ENCODE data around the gene MB. TPM values are rescaled to one million over a fixed set of nuclear protein-coding genes. Genes with fewer than 3 reads are reported as not detected.
A peak's percentile ranks its signal among the peaks of the same experiment; 100 is the strongest.
"Not testable (repeated sequence)": the region's sequence is repeated elsewhere in the genome, so short reads cannot be mapped to it uniquely, and the experiment has no call there.

Gene MB
- total RNA-seq, 1 donor from 2014 or later: 7.7 TPM

DNA sequence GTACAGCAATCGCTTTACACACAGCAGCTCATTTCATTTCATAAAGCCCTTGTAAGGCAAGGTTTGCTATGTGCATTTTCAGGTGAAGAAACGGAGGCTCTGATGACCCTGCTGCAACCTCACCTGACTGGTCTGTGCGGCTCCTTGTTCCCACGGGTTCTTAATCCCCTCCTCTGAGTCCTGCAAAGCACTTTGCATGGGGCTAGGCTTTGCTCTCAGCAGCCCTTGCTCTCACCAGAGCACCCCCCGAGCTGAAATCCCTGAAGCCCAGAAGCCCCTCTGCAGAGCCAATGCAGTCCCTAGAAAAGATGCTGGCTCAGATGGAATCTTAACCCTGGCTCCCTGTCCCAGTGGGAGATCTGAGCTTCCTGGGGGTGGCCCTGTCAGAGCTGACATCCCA lies 20.1 kb upstream of the MB start:
- ATAC-seq: peak; percentile 46

DNA sequence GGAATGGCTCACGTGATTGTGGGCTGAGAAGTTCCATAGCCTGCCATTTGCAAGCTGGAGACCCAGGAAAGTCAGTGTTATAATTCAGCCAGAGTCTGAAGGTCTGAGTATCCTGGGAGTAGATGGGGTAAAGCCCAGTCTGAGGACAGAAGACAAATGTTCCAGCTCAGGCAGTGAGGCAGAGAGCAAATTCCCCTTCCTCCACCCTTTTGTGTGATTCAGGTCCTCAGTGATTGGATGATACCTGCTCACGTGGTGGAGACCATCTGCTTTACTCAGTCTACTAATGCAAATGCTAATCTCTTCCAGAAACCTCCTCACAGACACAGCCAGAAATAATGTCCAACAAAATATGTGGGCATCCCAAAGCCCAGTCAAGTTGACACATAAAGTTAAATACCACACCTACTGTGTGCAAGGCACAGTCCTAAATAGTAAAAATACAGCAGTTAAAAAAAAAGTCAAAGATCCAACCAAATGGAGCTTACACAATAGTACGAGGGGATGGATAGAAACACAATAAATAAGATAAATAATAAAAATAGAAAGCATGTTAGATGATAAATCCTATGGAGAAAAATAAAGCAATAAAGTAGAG lies 17.9 kb upstream of the MB start:
- ATAC-seq: no peak

DNA sequence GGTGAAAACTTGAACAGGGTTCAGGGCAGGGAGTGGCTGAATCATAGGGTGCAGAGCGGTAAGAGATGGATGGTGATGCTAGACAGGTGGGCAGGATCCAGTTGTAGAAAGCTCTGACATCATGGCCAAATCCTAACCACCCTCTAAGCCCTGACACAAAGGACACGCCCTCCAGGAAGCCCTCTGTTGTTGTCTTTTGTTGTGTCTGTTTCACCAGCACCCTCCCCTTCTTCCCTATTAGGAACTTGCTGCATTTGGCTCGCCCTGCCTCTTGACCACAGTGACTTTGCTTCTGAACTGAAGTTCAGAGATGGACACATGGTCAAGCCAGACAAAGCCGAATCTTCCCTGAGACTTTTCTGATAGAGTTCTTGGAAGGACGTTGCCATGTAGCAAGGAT lies 16.9 kb upstream of the MB start:
- peak; percentile 61 for ATAC-seq

DNA sequence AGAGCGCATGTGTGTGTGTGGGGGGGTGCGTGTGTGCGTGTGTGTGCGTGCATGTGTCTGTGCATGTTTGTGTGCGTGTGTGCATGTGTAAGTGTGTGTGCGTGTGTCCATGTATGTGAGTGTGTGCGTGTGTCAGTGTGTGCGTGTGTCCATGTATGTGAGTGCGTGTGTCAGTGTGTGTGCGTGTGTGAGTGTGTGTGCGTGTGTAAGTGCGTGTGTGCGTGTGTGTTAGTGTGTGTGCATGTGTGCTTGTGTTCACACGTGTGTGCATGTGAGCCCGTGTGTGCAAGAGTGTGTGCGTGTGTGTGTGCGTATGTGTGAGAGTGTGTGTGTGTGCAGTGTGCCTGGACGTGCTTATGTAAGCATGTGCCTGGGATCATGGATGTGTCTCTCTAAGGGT lies 16.4 kb upstream of the MB start:
- ATAC-seq: no peak

DNA sequence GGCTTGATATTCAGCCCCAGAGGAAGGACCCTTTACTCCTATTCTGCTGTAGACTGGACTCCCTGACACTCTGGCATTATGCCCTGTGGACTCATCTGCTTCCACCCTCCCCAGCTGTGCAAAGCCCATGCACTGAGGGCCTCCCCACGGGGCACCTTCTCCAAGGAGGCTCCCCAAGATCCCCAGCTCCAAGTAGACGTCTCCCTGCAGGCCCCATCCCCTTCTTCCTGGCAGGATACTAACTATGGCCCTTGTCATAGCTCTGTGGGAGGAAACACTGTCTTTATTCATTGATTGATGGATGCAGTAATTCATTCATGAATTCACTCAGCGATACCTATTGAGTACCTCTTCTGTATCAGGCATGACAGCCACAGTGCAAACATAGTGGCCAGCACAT lies 15.8 kb upstream of the MB start:
- no peak for ATAC-seq

DNA sequence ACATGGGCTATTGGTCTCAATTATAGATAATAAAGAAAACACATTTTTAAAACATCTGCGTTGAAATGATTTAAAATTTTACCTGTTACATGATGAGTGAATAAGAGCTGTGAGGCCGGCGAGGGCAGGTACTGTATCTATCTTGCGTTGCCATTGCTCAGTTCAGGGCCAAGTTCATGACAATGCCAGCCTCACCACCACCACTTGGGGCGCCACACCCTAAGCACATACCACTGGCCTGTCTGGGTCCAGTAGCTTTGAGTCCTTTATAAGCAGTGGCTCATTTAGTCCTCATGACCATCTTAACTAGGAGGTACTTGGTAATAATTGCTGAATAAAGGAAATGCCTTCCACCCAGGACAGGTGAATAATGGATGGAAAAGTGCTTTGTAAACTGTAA lies 14.5 kb upstream of the MB start:
- ATAC-seq: peak; percentile 40

DNA sequence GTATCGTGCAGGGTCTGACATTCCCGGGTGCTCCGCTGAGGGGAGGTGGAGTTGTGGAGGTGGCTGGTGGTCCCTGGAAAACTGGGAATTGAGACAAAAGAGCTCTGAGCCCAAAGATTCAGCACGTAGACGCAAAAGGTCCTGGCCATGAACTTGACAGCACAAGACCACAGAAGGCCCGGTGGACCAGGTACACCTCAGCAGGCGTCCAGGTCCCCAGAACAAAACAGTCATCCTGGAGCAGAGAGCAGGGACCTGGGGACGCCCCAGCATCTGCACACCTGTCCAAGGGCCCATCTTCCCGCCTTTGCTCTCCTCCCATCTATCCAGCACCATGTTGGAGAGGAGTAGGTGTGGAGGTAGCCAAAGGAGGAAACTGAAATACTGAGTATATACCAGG lies 13.8 kb upstream of the MB start:
- no peak for ATAC-seq

DNA sequence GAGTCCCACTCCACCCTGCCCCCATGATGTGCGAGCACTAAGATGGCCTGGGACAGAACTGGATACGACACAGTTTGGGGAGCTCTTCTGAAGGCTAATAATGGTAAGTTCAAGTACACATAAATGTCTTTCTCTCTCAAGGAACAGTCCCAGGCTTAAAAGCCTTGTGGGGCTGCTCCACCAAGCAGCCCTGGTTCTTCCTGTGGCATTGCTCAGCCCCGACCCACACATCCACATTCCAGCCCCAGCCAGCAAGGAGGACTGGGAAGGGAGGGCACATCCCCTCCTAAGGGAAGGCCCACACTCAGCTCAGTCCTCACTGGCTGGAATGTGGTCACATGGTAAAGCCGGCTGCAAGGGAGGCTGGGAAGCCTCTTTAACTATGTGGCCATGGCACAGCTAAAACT lies 13.3 kb upstream of the MB start:
- no peak for ATAC-seq

DNA sequence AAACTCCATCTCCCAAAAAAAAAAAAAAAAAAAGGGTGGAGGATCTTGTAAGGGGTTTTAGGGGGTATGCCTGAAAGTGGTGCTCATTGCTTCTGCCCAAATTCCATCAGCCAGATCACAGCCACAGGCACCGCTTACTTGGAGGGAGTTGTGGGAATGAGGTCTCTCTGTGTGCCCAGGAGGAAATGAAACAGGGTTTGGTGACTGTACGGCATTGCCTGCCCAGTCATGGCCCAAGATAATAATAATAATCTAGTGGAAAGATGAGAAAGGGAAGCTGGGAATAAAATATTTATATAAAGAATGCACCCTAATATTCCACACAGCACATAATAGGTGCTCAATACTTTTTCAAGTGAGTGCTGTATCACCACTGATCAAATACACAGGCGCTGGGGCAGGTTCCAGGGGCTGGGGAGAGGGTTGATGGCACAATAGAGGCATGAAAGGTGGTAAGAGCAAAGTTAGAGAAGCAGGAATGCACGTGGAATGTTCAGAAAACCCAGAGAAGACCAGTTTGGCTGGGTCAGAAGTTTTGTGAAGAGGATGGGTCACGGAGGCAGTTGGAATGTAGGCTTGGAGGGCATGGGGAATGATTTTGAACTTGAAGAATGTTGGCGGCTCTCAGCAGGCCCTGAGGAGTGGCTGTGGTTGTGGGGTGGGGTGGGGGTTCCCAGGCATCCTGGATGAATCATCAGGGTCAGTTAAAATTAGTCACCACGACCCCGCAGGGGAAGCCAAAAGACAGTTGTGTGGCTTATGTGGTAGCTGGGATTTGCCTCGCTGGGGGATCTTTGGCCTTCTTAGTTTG lies 12.5 kb upstream of the MB start:
- ATAC-seq: peak; percentile 48

DNA sequence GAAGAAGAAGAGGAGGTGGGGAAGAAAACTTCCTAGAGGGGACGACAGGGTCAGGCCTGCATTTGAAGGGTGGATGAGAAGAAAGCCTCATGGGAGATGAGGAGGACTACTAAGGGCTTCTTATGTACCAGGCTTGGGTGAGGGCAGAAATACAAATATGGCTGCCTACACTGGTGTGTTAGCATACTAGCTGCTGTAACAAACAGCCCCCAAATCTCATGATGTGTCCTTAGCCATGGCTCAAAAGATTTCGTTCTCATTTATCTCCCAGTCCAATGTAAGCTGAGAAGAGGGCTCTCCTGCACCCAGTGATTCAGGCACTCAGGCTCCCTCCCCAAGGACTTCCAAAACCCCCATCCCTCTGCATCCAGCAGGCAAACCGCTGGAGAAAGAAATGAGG lies 11.6 kb upstream of the MB start:
- ATAC-seq: no peak

DNA sequence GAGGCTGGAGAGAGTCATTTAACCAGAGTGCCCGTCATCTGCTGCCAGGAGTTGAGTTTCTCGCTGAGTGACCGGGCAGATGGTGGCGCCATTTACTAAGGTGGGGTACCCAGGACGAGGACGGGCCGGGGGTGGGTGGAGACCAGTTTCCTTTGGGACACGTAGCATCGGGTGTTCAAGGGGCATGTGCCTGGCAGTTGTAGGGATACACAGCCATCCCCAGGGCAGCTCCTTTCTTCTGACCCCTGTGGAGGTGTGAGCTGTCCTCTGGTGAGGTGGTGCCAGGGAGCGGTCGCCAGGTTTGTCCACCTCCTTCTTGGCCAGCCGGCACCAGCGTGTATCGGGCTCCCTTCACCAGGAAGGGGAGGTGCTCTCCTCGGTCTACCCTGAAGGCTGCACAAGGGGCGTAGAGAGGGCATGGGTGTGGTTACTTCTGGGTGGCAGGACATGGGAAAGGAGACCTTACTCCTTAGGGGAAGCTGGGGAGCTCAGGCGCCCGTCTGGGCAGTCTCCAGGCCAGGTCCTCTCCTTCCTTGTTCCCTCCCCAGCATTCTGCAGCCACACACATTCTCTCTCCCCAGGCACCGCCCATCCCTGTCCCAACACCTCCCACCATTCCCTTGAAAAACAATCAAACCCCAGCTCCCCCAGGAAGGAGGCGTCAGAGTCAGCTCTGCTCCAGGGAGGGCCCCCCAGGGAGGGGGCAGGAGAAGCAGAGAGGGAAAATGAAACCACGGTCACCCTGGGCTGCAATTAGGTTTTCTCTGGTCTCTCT lies 10.3 kb upstream of the MB start:
- ATAC-seq: peak; percentile 43

DNA sequence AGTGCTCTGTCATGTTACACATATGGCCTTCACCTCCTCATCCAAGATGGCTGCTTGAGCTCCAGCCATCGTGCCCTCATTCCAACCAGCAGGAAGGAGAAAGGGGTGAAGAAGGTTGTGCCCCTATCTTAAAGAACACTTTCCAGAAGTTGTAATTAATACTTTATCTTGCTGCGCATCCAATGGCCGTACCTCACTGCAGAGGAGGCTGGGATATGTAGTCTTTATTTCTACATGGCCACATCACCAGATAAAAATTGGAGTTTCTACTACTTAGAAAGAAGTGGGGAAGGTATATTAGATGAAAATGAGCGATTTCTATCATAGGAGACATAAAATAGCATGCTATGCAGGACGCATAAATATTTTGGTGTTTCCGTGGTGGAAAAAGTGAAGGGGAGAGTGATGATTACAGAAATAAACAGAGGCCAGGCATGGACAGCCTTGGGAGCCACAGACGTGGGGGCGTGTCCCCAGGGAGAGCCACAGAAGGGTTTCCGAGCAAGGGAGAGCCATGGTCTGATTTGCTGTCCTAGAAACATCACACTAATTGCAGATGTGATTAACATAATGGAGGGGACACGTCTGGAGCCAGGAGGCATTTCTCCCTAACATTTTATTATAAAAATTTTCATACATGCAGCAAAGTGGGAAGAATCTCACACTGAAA lies 8.8 kb upstream of the MB start:
- no peak for ATAC-seq

DNA sequence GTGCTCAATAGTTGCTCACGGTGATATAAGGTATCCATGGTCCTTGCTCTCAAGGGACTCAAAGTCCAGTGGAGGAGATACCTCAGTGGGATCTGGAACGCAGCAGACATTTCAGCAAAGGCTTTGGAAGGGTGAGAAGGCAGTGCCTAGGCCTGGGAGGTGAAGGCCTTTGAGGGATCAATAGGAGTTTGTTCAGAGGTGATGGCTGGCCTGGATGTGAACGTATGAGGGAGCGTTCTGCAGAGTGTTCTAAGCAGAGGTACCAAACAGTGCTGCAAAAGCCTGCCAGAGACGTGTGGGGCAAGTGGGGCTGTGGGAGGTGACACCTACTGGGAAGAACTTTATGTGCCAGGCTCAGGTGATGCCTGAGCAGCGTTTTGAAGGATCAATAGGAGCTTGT lies 7.4 kb upstream of the MB start:
- ATAC-seq: no peak

DNA sequence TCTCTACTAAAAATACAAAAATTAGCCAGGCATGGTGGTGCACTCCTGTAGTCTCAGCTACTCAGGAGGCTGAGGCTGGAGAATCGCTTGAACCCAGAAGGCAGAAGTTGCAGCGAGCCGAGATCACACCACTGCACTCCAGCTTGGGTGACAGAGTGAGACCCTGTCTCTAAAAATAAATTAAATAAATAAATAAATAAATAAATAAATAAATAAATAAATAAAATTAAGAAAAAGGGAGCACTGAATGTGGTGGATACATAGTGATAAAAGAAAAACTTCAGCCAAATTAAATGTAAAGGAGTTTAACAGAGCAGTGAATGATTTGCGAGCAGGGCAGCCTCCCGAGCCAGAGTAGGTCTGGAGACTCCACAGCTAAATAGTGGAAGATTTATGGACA lies 6.8 kb upstream of the MB start:
- ATAC-seq: not testable (repeated sequence)

DNA sequence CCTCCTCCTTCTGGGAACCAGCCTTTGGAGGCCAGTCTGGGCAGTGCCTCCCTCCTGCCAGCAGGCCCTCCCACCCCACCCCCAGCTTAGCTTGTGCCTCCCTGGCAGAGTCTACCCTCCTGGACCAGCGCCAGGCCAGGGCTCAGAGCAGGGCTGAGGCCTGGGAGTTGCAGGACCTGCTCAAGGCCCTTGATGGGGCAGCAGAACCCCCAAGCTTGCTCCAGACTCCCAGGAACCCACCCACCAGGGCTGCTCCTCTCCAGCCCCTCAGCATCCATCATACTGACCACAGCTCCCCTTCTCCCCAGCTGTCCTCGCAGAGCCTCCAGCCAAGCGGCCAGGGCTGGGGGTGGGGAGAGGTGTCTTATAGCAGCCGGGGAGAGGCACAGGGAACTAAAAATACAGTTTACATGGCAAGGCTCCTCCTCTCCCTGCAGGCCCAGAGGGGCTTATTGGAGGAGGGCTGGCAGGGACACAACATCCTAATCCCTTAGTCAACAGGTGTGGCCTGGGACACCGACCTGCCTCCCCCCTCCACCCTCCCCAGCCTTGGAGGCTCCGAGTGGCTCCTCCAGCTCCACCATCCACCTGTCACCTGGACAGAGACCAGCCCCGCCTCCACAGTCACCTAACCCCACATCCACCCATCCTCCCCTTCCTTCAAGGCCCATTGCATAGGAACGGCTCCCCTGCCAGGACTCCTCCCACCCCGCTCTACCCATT lies 5.2 kb upstream of the MB start:
- peak; percentile 83 for ATAC-seq

DNA sequence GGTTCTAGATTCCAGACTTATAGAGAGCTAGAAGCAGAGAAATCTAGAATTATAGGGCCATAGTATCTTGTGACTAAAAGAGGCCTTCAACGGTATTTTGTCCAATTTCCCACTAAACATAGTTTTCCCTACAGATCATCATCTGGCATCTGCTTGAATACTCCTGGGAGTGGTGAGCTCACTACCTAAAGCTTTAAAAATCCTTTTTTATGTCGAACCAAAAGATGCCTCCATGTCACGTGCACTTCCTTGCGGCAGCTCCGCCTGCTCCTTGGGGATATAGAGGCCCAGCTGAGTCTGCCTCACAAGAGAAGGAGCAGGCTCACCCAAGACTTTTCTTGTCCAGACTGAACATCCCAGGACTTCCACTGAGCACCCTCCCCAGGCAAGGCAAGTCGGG lies 4.3 kb upstream of the MB start:
- no peak for ATAC-seq

DNA sequence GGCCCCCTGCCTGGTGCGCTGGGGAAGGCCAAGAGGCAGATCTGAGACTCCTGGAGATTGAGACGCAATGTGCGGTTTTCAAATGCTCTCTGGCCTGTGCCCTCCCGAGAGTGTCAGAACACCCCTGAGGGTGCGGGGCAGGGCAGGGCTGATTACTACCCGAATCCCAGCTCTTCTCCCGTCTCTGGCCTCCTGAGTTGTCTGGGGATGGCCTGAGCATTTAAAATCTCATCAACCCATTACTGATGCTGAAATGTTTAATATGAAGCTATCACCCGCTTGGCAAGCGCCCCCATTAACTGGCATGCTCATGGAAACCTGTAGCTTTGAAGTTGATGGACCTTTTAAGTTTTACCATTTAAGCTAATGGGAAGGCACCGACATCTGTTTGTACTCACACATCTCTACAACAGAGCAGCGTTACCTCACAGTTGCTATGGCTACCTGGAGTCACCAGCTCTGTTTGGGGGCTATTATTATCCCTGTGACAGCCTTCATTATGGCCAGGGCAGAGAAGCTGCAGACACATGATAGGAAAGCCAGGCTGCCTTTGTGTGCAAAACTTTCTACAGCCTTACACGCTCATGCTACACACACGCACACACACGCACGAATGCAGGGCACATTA lies 3.6 kb upstream of the MB start:
- no peak for ATAC-seq

DNA sequence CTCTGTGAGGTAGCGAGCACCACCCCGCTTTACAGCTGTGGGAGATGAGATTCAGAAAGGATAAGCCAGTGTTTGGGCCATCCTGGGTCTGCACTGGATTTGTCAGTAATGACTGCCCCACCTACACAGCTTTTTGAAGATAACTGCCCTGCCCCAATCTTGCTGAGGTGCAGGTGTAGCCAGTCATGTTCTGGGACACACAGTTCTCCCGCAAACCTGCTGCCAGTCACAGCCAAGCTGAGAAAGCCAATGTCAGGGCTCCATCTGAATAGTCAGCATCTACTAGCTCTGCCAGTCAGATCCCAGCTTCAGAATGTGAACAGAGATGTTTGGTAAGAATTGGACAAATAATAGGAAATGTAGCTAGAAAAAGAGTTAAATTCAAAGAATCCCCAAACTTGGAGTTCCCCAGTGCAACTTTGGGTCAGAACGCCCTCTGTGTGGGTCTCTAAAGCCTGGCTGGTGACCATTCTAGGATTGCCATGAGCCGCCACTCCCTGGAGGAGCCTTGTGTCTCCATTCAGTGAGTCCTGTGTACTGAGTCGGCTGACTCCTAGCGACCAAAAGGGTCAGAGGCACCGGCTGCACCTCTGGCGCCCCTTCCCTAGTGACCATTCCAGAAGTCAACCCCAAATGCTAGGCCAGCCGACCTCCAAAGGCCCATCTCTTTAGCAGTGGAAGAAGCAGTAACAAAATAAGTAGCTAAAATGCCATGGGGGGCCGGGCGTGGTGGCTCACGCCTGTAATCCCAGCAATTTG lies 2.4 kb upstream of the MB start:
- no peak for ATAC-seq

DNA sequence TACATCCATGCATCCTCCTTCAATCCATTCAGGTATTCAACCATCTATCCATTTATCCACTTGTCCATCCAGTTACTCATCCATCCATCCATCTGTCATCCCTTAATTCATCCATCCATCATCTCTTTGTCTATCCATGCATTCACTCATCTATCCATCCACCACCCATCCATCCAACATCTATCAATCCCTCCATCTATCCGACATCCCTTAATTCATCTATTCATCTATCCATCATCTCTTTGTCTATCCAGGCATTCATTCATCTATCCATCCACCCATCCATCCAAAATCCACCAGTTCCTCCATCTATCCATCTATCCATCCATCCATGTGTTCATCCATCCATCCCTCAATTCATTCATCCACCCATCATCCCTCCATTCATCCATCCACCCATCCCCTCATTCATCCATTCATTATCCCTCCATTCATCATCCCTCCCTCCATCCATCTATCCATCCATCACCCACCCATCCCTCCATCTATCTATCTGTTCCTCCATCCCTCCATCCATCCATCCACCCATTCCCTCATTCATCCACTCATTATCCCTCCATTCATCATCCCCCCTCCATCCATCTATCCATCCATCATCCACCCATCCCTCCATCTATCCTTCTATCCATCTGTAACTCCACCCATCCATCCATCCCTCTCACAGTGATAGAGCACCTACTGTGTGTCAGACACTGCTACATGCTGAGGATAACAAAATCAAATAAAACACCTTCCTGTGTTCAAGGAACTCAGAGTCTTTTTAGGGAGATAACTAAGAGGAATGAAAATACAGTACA lies 1.5 kb upstream of the MB start:
- ATAC-seq: no peak

DNA sequence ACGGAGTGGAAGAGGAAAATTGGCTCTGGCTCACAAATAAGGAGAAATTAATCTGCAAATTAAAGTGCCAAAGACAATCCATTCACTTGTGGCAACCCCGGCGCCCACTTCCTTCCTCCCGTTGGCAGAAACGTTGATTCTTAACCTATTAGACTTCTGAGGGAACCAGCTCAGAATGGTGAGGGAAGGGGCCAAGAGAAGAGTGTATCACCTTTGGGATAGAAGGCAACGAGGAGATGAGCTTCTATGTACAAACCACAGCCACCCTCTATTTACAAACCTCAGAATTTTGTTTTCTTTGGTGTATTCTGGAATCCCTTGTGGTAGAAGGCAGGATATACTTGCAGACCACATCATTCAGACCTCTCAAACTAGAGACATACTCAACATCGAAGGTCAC lies 1.1 kb downstream of the MB start:
- no peak for ATAC-seq

Measured in esophagus mucosa (tissue), 1 donor.